Measurements from ENCODE around the gene RD3L.

The RD3L gene

DNA sequence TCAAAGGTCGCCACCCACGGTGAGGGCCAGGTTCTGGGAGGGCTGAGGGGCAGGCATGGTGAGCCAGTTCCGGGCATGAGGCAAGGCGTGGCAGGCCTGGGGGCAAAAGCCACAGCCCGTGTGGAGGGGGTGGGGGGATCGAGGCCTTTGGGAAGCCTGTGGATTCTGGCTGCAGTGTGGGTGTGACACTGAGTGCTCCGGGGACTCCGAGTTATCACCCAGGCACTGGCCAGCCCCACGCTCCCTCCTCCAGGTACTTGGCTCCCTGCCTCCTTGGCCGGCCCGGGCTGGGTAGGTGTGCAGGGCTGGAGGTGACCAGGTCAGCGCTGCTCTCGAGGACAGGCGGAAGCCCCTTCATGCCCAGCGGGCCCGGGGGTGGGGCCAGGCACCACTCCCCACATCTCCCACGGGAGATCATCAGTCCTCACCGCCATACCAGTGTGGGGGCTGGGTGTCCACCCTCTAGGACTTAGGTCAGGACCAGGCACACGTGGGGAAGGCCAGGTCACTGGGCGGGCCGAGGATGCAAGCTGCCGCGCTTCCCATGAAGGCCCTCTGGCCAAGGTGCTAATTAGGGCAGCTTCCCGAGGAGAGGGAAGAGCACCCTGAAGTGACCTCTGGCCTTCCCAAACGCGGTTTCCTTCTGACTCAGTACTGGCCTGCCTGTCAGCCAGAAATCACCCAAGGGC is 48.2 kb downstream of the RD3L start:
- Histone ChIP-seq H3K4me1 (ENCODE audit: insufficient read depth, low read length) (peaks cover 4% of the 10 kb centered on the region; the same call in 1 of the 2 replicates), H3K9me3 (ENCODE audit: control insufficient read depth, insufficient read depth, low read length) (peaks cover 5% of the 10 kb centered on the region; the same call in 1 of the 2 replicates), H3K9ac (ENCODE audit: low read depth, low read length) (no peak overlapping the region), H3K36me3 (ENCODE audit: insufficient read depth, low read length) (no peaks in the 10 kb centered on the region)

DNA sequence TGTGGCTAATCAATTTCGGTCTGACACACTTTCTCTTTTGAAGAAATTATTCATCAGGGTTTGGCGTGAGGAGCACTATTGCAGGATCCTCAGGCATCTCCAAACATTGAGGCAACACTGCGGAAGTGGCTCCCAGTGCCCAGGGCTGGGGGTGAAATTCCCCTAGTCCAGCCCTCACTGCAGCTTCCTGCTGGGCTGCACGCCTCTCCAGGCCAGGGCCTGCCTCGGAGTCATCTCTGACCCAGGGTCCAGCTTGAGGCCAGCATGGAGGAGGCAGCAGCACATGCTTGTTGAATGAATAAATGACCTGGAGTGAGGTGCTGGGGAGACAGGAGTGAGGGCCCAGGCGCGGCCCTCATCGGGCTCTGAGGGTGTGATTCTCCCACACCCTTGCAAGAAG is 50.1 kb downstream of the RD3L start:
- H3K9me3 ChIP-seq (ENCODE audit: control insufficient read depth, insufficient read depth, low read length), result peaks cover 5% of the 10 kb centered on the region; the same call in 1 of the 2 replicates
- peaks cover 4% of the 10 kb centered on the region; the same call in 1 of the 2 replicates for H3K4me1 ChIP-seq (ENCODE audit: insufficient read depth, low read length)
- no peaks in the 10 kb centered on the region for H3K36me3 ChIP-seq (ENCODE audit: insufficient read depth, low read length)
- H3K9ac ChIP-seq (ENCODE audit: low read depth, low read length), result no peak overlapping the region

DNA sequence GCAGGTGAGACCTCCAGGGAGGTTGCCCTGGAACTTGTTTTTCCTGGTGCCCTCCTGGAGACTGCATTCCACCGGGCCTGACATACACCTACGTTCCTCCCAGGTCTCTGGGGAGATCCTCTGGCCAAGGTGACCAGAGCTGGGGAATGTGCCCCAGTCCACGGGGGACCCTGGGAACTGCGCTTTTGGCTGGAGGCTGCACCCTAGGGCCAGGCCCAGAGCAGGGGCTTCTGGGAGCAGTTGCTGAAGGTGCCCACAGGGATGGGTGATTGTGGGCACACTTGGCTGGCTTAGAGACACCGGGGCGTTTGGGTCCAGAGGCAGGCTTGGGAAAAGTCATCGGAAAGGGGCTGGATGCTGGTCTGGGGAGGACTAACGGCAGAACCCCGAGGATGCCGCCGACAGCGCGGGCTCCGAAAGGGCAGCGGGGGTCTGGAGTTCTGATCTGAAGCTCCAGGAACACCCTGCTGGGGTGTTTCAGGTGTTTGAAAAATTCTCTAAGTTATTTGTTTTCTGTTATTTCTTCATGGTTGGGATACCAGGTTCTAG is 50.6 kb downstream of the RD3L start:
- Histone ChIP-seq H3K9me3 (ENCODE audit: control insufficient read depth, insufficient read depth, low read length) (peaks cover 5% of the 10 kb centered on the region; the same call in 1 of the 2 replicates), H3K9ac (ENCODE audit: low read depth, low read length) (no peak overlapping the region), H3K36me3 (ENCODE audit: insufficient read depth, low read length) (no peaks in the 10 kb centered on the region), H3K4me1 (ENCODE audit: insufficient read depth, low read length) (peaks cover 4% of the 10 kb centered on the region; the same call in 1 of the 2 replicates)

DNA sequence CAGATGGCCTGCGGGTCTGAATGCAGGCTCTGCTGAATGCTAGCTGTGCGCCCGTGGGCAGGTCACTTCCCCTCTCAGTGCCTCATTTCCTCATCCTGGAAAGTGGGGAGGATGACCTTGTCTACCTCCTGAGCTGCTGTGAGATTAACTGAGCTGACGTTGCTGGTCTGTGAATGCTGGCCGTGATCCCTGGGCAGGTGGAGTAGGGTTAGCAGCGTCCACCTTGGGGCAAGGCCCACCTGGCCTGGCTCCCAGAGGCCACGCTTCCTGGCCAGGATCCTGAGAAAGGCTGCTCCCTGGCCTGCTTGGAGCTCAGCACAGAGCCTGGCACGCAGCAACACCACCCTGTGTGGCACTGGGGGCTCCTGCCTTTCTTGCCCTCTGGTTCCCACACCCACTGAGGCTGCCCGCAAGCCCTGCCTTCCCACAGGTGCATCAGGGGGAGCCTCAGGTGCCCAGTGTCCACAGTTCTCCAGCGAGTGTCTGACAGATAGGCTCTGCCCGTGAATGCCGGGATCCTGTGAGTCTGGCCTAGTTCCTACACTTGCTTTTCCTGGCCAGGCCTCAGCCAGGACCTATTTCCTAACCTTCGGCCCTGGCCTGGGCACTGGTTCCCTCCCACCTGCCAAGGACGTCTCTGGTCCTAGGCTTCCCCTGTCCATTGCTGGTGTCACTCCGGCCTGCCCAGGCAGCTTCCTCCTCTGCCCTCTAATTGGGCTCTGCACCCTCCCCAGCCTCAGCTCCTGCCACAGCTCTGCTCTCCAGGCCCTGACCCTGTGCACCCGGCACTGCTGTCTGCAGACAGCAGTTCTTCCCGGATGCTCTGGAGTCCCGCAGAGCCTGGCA is 51.3 kb downstream of the RD3L start:
- no peak overlapping the region for H3K9ac ChIP-seq (ENCODE audit: low read depth, low read length)

More for the DNA sequence above, 51.3 kb downstream of the RD3L start:
- Histone ChIP-seq H3K4me1 (ENCODE audit: insufficient read depth, low read length) (peaks cover 4% of the 10 kb centered on the region; the same call in 1 of the 2 replicates), H3K9me3 (ENCODE audit: control insufficient read depth, insufficient read depth, low read length) (no peaks in the 10 kb centered on the region), H3K36me3 (ENCODE audit: insufficient read depth, low read length) (no peaks in the 10 kb centered on the region)
